ENCODE measurements around the gene DTD1.
"Not testable (repeated sequence)": the region's sequence is repeated elsewhere in the genome, so short reads cannot be mapped to it uniquely, and the experiment has no call there.

Gene DTD1

GRCh38 chr20:18749528-18749927 is 161.7 kb downstream of the DTD1 start:
- no peak for DNase-seq

GRCh38 chr20:18750735-18751134 is 162.9 kb downstream of the DTD1 start:
- DNase-seq, result no peak

- no peak for DNase-seq
These were observed 166.3 kb downstream of the DTD1 start for GRCh38 chr20:18754030-18754652.

GRCh38 chr20:18754653-18755045 is 166.8 kb downstream of the DTD1 start:
- DNase-seq, result no peak

GRCh38 chr20:18760852-18761251 is 173.0 kb downstream of the DTD1 start:
- not testable (repeated sequence) for DNase-seq

GRCh38 chr20:18767676-18768075 is 179.8 kb downstream of the DTD1 start:
- DNase-seq, result no peak

GRCh38 chr20:18773566-18773965 is 185.7 kb downstream of the DTD1 start:
- DNase-seq, result no peak

GRCh38 chr20:18774207-18774606 is 186.4 kb downstream of the DTD1 start:
- no peak for DNase-seq

- no peak for DNase-seq
These were observed 187.8 kb downstream of the DTD1 start for GRCh38 chr20:18775633-18776032.

- no peak for DNase-seq
These were observed 191.0 kb downstream of the DTD1 start for GRCh38 chr20:18778690-18779392.

- no peak for DNase-seq
These were observed 192.7 kb downstream of the DTD1 start for GRCh38 chr20:18780385-18781130.

GRCh38 chr20:18781509-18781908 is 193.7 kb downstream of the DTD1 start:
- no peak for DNase-seq

- no peak for DNase-seq
These were observed 195.6 kb downstream of the DTD1 start for GRCh38 chr20:18783385-18783959.

GRCh38 chr20:18787046-18787445 is 199.2 kb downstream of the DTD1 start:
- not testable (repeated sequence) for DNase-seq

- no peak for DNase-seq
These were observed 200.2 kb downstream of the DTD1 start for GRCh38 chr20:18788021-18788420.

GRCh38 chr20:18790787-18791186 is 202.9 kb downstream of the DTD1 start:
- DNase-seq, result no peak

GRCh38 chr20:18793625-18794427 is 206.0 kb downstream of the DTD1 start:
- DNase-seq, result peak; percentile 86

GRCh38 chr20:18794428-18794787 is 206.6 kb downstream of the DTD1 start:
- no peak for DNase-seq

- DNase-seq, result no peak
These were observed 207.5 kb downstream of the DTD1 start for GRCh38 chr20:18795366-18795765.

GRCh38 chr20:18796282-18796833 is 208.5 kb downstream of the DTD1 start:
- DNase-seq, result no peak

GRCh38 chr20:18801516-18801915 is 213.7 kb downstream of the DTD1 start:
- no peak for DNase-seq

GRCh38 chr20:18802012-18802634 is 214.3 kb downstream of the DTD1 start:
- no peak for DNase-seq

Data from NCI-H446 treated with DMSO at 0.1 percent for 48 hours (cell line).